Choroid plexus epithelial cell (primary cell): ENCODE measurements around the gene UIMC1.

Experiments
- DNase-seq: peaks from one replicate; pipeline ENCODE4 v3.0.0-alpha.2; 2010; ENCODE audit warnings: low read depth
- H3K4me3 ChIP-seq: 2 replicates; pipeline ENCODE4 v1.5.1; 2011; ENCODE audit warnings: low read depth, mild to moderate bottlenecking, control low read depth, low read length, moderate library complexity
- TF ChIP-seq, protein P1 (sequence below): conservative IDR thresholded peaks from 2 replicates; pipeline ENCODE4 v1.5.1; 2011; ENCODE audit warnings: low read depth, mild to moderate bottlenecking, control low read depth, inconsistent platforms, low read length, moderate library complexity

Gene UIMC1

DNA sequence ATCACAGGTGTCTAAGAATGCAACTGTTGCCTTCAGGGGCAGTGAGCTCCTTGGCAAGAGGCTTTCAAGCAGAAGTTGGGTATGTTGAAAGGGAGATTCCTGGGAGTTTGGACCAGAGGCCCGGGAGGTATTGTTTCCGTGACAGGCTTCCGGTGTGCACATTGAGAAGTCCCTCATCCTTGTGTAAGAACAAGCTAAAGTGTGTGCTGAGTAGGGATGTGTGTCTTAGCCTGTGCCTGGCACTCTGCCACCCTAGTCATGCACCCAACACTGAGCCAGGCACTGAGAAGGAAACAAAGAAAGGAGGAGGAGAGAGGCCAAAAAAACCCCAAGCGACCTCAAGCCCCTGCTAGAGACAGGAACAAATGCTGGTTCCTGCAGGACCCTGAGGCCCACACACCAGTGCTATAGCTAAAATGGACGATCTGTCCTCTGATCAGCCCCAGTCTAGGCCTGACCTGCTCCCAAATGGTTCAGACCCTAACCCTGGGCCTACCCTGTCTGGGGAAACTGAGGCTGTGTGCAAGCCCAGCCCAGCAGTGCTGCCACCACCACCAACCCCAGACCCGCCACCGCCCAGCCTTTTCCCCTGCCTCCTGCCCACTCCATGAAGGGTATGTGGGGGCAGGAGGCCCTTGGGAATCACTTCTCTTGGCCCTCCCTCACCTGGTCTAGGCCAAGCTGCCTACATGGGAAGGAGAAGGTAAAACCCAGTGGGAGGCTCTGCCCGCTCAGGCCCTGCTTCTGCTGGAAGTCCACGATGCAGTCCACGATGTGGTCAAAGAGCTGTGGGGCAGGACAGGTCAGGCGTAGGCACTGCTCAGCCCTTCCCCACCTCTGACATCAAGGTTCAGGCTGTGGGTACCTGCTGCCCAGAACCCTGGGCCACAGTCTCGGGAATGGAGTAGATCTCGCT, 120.0 kb downstream of the UIMC1 start:
- H3K4me3 ChIP-seq = no peak overlapping the region
- TF ChIP-seq, protein P1, sequence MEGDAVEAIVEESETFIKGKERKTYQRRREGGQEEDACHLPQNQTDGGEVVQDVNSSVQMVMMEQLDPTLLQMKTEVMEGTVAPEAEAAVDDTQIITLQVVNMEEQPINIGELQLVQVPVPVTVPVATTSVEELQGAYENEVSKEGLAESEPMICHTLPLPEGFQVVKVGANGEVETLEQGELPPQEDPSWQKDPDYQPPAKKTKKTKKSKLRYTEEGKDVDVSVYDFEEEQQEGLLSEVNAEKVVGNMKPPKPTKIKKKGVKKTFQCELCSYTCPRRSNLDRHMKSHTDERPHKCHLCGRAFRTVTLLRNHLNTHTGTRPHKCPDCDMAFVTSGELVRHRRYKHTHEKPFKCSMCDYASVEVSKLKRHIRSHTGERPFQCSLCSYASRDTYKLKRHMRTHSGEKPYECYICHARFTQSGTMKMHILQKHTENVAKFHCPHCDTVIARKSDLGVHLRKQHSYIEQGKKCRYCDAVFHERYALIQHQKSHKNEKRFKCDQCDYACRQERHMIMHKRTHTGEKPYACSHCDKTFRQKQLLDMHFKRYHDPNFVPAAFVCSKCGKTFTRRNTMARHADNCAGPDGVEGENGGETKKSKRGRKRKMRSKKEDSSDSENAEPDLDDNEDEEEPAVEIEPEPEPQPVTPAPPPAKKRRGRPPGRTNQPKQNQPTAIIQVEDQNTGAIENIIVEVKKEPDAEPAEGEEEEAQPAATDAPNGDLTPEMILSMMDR = no peak
- no peak for DNase-seq

DNA sequence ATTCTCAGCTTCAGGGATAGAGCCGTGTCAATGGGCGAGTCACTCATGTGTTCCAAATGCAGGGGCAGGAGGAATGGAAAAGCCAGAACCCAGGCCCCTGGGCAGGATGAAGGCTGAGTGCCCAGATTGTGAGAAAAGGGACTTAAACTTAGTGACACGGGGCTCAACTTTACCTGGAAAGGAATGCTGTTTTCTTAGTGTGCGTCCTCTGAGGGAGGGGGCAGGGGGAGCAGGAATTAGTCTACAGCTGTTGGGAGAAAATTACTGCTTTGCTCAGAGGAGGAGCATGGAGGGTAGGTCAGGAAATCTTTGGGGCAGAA, 122.0 kb downstream of the UIMC1 start:
- TF ChIP-seq, protein P1 = no peak
- DNase-seq = no peak
- H3K4me3 ChIP-seq = no peak overlapping the region

DNA sequence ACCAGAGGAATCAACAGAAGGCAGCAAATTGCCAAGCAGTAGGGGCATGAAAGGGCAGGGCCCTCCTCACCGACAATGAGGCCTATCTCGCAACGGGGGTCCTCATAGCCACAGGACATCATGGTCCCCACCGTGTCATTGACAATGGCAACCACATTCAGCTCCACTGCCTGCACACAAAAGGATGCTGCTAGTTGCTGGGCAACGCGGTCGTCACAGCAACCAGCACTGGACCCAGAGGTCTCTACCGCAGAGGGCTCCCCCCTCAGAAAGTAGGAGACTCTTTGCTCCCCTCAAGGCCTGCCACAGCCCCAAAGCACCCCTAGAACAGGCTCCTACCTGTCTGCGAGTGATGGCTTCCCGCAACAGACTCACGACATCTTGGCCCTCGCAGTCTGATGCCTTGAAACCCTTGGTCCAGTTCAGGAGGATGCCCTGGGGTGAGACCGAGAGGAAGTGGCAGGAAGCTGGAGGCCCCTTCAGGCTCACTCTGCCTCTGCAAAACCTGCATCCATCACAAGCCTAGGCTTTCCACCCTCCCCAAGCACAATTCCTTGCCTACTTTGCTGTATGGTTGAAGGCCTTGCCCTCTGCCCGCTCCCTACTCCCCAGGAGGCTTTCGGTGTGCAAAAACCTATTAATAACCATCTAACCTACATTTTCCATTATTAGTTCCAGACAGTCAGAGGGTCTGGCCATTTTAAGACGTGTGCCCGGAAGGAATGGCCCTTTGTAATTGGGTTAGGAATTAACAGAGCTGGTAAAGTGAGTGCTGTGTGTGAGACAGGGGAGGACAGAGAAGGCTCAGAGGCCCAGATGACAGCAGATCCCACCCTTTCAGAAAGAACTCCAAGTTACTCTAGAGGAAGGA, 122.6 kb downstream of the UIMC1 start:
- DNase-seq = no peak
- TF ChIP-seq, protein P1 = no peak
- no peak overlapping the region for H3K4me3 ChIP-seq

DNA sequence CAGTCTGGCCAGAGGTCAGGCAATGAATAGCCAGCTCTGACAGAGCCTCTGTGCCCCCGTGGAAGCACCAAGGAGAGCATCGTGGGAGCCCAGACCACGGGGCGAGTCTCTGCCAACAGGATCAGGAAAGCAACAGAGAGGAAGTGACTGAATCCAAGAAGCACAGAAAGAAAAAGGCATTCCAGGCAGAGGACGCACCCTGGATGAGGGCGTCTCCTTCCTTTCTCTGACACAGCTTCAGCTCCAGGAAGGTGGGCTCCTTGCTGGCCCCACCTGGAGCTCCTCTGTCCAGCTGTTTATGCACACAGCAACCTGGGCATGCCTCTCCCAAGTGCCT, 124.0 kb downstream of the UIMC1 start:
- H3K4me3 ChIP-seq = no peak overlapping the region
- TF ChIP-seq, protein P1 = no peak
- no peak for DNase-seq

DNA sequence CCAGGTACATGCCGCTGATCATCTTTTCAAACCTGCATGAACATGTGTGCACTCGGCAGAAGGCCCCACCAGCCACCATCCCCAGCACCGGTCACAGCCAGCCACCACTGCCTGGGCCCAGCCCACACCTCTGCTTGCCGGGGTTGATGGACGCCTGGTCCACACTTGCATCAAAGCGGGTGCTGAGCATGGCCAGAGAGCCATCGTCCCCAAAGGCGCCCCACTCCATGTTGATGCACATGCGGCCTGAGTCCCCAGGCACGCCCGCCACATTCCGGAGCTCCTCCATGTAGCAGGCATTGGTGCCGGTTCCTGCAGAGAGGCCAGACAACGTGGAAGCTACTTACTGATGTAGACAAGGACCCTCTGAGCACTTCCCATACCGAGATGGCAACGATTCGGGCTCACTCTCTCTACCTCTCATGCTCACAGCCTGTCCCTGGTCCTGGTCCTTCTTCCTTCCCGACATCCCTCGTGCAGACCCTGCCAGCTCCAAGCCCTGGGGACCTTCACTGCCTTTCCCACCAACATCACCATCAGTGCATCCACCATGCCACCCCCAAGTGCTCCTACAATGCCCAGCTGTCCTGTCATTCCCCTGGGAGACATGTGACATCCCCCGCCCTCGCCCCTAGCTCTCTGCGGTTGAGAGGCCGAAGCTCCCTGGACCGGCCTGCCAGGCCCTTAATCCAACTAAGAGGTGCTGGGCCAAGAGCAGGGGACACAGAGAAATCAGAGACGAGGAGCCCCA, 124.6 kb downstream of the UIMC1 start:
- no peak overlapping the region for H3K4me3 ChIP-seq
- TF ChIP-seq, protein P1 = no peak
- DNase-seq = no peak

DNA sequence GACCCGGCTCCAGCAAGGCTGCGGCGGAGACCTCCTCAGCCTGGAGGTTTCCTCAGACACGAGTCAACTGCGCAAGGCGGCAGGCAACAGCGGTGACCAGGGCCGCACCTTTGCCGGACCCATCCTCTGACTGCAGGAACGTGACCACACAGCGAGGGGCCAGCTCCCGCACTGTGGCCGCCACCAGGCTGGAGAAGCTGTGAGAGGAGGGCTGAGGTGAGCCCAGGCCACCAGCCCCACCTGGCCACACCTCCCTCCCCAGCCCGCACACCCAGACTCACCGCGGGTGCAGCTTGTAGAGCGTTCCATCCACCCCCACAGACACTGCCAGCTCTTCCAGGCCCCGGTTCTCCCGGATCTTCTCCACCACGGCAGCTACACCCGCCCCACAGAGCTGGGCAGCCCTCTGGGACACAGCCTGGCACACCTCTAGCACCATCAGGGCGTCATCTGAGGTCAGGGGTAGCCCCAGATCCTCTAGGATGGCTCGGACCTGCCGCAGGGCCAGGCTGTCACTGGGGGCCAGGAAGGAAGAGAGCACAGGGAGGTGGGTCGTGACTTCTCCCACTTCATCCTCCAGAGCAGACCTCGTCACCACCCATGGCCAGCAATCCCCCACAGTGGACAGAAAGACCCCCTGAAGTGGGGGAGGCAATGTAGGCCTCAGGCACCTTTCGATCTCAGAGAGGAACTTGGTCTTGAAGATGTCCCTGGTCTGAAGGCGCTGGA, 125.4 kb downstream of the UIMC1 start:
- DNase-seq = no peak
- no peak overlapping the region for H3K4me3 ChIP-seq
- TF ChIP-seq, protein P1 = no peak
